Trophoblast cell (in vitro differentiated cells and primary cell): ENCODE measurements around the gene PHOSPHO2. TPM values are rescaled to one million over a fixed set of nuclear protein-coding genes. Genes with fewer than 3 reads are reported as not detected.

Experiments
- DNase-seq, 2 donors: peaks; one replicate each; pipeline ENCODE4 v3.0.0-alpha.2; 2016
- H2AFZ ChIP-seq: 2 replicates; pipeline ENCODE4 v1.6.1; 2013; ENCODE audit warnings: low read length, moderate library complexity, mild to moderate bottlenecking; ENCODE audit not compliant: insufficient read depth, poor library complexity
- H2AK5ac ChIP-seq: 2 replicates; pipeline ENCODE4 v1.6.1; 2013; ENCODE audit warnings: mild to moderate bottlenecking, low read length
- H2BK120ac ChIP-seq: 2 replicates; pipeline ENCODE4 v1.6.1; 2013; ENCODE audit warnings: low read length, mild to moderate bottlenecking, moderate library complexity; ENCODE audit not compliant: insufficient read depth, poor library complexity
- H2BK12ac ChIP-seq: 2 replicates; pipeline ENCODE4 v1.6.1; 2013; ENCODE audit warnings: mild to moderate bottlenecking, low read length, moderate library complexity
- H2BK5ac ChIP-seq: 2 replicates; pipeline ENCODE4 v1.6.1; 2013; ENCODE audit warnings: low read length, low read depth, moderate library complexity, mild to moderate bottlenecking; ENCODE audit not compliant: poor library complexity
- H3K14ac ChIP-seq: 2 replicates; pipeline ENCODE4 v1.6.1; 2013; ENCODE audit warnings: mild to moderate bottlenecking, low read length
- H3K18ac ChIP-seq: 2 replicates; pipeline ENCODE4 v1.6.1; 2013; ENCODE audit warnings: mild to moderate bottlenecking, low read length
- H3K23ac ChIP-seq: 2 replicates; pipeline ENCODE4 v1.6.1; 2013; ENCODE audit warnings: low read length
- H3K27ac ChIP-seq: 2 replicates; pipeline ENCODE4 v1.5.1; 2013; ENCODE audit warnings: low read depth, mild to moderate bottlenecking, inconsistent platforms, low read length, moderate library complexity
- H3K27me3 ChIP-seq: 2 replicates; pipeline ENCODE4 v1.6.1; 2013; ENCODE audit warnings: inconsistent platforms, mild to moderate bottlenecking, low read length, moderate library complexity; ENCODE audit not compliant: insufficient read depth
- H3K36me3 ChIP-seq, 2 experiments: 1 replicate in 1 of 2; 2 replicates in 1 of 2; pipeline ENCODE4 v1.6.1; 2013; ENCODE audit warnings: low read length in 2 of 2, mild to moderate bottlenecking in 2 of 2, moderate library complexity in 1 of 2; ENCODE audit not compliant: insufficient read depth in 2 of 2, control insufficient read depth in 1 of 2
- H3K4ac ChIP-seq: 2 replicates; pipeline ENCODE4 v1.6.1; 2013; ENCODE audit warnings: low read depth, mild to moderate bottlenecking, low read length, moderate library complexity
- H3K4me1 ChIP-seq, 2 experiments: 1 replicate in 1 of 2; 2 replicates in 1 of 2; pipeline ENCODE4 v1.6.1; 2013; ENCODE audit warnings: low read length in 2 of 2, mild to moderate bottlenecking in 2 of 2, moderate library complexity in 1 of 2; ENCODE audit not compliant: insufficient read depth in 2 of 2, control insufficient read depth in 1 of 2
- H3K4me2 ChIP-seq: 2 replicates; pipeline ENCODE4 v1.6.1; 2013; ENCODE audit warnings: inconsistent platforms, mild to moderate bottlenecking, low read length, moderate library complexity
- H3K4me3 ChIP-seq: 2 replicates; pipeline ENCODE4 v1.5.1; 2013; ENCODE audit warnings: mild to moderate bottlenecking, low read depth, low read length, inconsistent platforms
- H3K79me1 ChIP-seq: one replicate; pipeline ENCODE4 v1.6.1; 2013; ENCODE audit warnings: low read length
- H3K79me2 ChIP-seq: 2 replicates; pipeline ENCODE4 v1.6.1; 2013; ENCODE audit warnings: low read length, mild to moderate bottlenecking; ENCODE audit not compliant: control insufficient read depth, insufficient read depth, poor library complexity
- H3K9ac ChIP-seq: 2 replicates; pipeline ENCODE4 v1.6.1; 2013; ENCODE audit warnings: mild to moderate bottlenecking, low read length
- H3K9me3 ChIP-seq: 2 replicates; pipeline ENCODE4 v1.6.1; 2013; ENCODE audit warnings: low read depth, mild to moderate bottlenecking, control low read depth, inconsistent platforms, low read length; ENCODE audit not compliant: insufficient read depth
- H4K12ac ChIP-seq: 2 replicates; pipeline ENCODE4 v1.6.1; 2013; ENCODE audit warnings: low read depth, mild to moderate bottlenecking, low read length, moderate library complexity
- H4K8ac ChIP-seq: 2 replicates; pipeline ENCODE4 v1.6.1; 2013; ENCODE audit warnings: low read depth, mild to moderate bottlenecking, low read length, moderate library complexity
- H4K91ac ChIP-seq: one replicate; pipeline ENCODE4 v1.6.1; 2013; ENCODE audit warnings: low read depth, mild to moderate bottlenecking, low read length, moderate library complexity
- WGBS: extraction: QIAGEN DNeasy Blood & Tissue Kit; methylation state at CpG from one replicate; pipeline ENCODE4 v1.1.7; 2013; ENCODE audit warnings: missing lambda C conversion rate; ENCODE audit not compliant: insufficient read length, insufficient coverage; ENCODE audit errors: extremely low coverage; 5-methylcytosine and 5-hydroxymethylcytosine counted together
- polyA plus RNA-seq: library from polyadenylated mRNA; stranded (reverse); fragments of 200-250 nt; gene quantifications from 2 replicates; pipeline ENCODE4 v1.2.3, GENCODE V29; 2013

Gene PHOSPHO2, protein sequence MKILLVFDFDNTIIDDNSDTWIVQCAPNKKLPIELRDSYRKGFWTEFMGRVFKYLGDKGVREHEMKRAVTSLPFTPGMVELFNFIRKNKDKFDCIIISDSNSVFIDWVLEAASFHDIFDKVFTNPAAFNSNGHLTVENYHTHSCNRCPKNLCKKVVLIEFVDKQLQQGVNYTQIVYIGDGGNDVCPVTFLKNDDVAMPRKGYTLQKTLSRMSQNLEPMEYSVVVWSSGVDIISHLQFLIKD
- polyA plus RNA-seq = 1.9 TPM in 2 replicates

DNA sequence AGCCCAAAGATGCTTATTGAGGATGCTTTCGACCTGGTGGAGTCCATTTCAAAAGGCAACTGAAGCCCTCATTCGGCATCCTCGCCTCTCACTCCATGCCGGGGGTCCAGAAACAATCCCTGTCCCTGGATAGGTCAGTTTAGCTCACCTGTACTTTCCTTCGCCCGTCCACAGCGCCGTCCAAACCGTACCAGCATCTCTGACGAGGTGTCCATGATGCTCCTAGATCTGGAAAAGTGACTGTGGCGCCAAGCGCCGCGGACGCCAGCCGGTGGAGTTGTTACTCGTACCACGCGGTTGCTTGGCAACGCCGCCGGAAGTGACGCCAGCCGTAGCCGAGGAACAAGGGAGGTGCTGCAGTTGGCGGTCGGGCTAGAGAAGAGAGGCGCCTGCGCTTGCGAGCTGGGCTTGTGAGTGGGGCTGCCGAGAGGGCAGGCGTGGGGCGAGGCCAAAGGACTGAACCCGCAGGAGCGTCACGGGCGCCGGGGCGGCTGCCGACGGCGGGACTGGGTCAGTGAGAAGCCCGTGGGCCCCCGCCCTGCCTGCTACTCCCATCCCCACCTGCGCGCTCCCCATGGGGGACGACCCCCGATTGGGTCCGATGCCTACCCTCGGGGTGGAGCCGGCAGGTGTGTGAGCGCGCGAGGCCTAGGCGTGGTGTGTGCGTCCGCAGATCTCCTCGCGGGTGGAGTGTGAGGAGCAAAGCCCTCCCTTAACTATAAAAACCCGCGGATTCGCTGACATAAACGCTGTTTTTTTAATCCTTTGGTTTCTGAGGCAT is at the start of gene PHOSPHO2, which contains the start of gene CFAP210:
TSS of gene PHOSPHO2 (plus strand) at position 357 of the 781 bp plus-strand sequence. CDS start 6,503 bp downstream, outside the sequence.
TSS of gene CFAP210 (minus strand) at position 293 of the 781 bp plus-strand sequence. CDS start at position 215, 78 bp downstream.
- Histone ChIP-seq H3K4ac (peak within 1 kb of the TSS; percentile 71), H3K79me1 (peaks cover 4% of the 10 kb centered on the region), H4K12ac (peak within 1 kb of the TSS; percentile 87), H2AFZ (peak within 1 kb of the TSS; percentile 97), H2BK120ac (peak within 1 kb of the TSS; percentile 94), H3K4me1 (peaks cover 0 to 8% of the 10 kb centered on the region in 2 experiments), H3K4me2 (peak within 1 kb of the TSS; percentile 90), H3K27me3 (no peaks in the 10 kb centered on the region), H2AK5ac (no peak within 1 kb of the TSS), H3K14ac (peak within 1 kb of the TSS; percentile 79), H2BK5ac (peak within 1 kb of the TSS; percentile 60), H2BK12ac (no peak within 1 kb of the TSS), H3K9ac (peak within 1 kb of the TSS; percentile 77), H3K4me3 (peak within 1 kb of the TSS; percentile 88), H3K9me3 (no peaks in the 10 kb centered on the region), H3K36me3 (peaks cover 0 to 2% of the 10 kb centered on the region in 2 experiments), H3K18ac (peak within 1 kb of the TSS; percentile 94), H4K91ac (peak within 1 kb of the TSS; percentile 74), H3K79me2 (peaks cover 3% of the 10 kb centered on the region), H3K27ac (peak within 1 kb of the TSS; percentile 73), H4K8ac (peak within 1 kb of the TSS; percentile 92), H3K23ac (no peak within 1 kb of the TSS)
- peak; percentile 100 for DNase-seq
- WGBS = no CpG with 5 or more reads among the region's 63 CpGs

DNA sequence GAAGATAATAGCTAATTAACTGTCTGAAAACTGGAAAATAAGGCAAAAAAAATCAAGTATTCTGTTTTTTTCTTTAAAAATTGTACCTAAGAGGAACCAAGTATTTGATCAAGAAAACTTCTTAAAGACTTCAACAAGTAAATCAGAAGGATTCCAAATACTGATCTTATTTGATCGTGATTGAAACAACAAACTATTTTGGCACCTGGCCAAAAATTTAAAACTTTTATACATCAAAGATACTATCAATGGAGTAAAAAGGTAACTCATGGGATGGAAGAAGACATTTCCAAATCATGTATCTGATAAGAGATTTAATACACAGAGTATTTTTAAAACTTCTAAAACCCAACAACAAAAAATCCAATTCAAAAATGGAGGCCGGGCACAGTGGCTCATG is 46.8 kb upstream of the PHOSPHO2 start:
- H3K9me3 ChIP-seq = no peaks in the 10 kb centered on the region
- H2AK5ac ChIP-seq = no peak overlapping the region
- no peak overlapping the region for H2AFZ ChIP-seq
- WGBS = no CpG with 5 or more reads among the region's 2 CpGs
- no peak overlapping the region for H3K27ac ChIP-seq
- no peak overlapping the region for H2BK120ac ChIP-seq
- H3K79me2 ChIP-seq = no peaks in the 10 kb centered on the region
- no peak overlapping the region for H2BK5ac ChIP-seq
- DNase-seq = peak in 1 of 2 donors; percentile 29
- no peaks in the 10 kb centered on the region for H3K27me3 ChIP-seq
- no peaks in the 10 kb centered on the region for H3K36me3 ChIP-seq
- H3K79me1 ChIP-seq = no peaks in the 10 kb centered on the region
- H3K4me3 ChIP-seq = no peak overlapping the region
- no peak overlapping the region for H4K12ac ChIP-seq
- H3K4me1 ChIP-seq = no peaks in the 10 kb centered on the region
- H4K91ac ChIP-seq = no peak overlapping the region
- H2BK12ac ChIP-seq = no peak overlapping the region
- H3K4me2 ChIP-seq = no peak overlapping the region
- no peak overlapping the region for H4K8ac ChIP-seq
- no peak overlapping the region for H3K18ac ChIP-seq
- no peak overlapping the region for H3K9ac ChIP-seq
- no peak overlapping the region for H3K23ac ChIP-seq
- H3K14ac ChIP-seq = no peak overlapping the region
- H3K4ac ChIP-seq = no peak overlapping the region

DNA sequence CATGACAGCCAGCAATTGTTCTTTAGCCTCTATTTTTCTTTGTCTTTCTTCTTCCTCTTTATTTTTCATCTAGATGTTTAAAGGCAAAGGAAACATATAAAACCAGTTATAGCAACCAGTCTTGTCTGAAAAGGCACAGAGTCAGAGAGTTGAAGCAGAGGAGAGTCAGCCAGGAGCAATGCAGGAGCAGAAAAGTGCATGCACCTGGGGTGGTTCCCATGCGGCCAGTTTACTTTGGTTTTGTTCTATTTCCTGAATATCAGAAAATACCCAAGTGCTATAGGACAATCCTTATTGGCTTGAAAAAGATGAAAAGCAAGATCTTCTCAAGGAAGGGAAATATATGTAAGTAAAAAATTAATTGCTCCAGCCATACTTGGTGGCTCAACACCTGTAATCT is 45.0 kb upstream of the PHOSPHO2 start:
- no CpG with 5 or more reads among the region's 1 CpG for WGBS
- Histone ChIP-seq H2BK5ac (no peak overlapping the region), H3K4ac (no peak overlapping the region)

DNA sequence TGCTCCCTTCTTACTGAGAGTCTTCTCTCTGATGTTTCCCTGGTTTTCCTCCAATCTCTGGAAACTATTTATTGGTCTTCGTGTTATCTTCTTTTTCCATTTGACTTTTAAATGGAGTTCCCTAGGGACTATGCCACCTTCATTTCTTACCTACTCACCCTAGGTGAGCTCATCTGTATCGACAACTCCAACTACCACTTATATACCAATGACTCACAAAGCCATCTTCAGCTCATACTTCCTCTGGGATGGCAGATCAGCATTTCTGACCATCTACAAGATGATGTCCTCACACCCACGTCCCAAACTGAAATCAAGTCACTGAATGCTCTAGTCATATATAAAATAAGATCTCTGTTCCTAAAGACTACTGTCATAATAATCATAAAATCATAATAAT is 40.6 kb upstream of the PHOSPHO2 start:
- Histone ChIP-seq H3K4me2 (no peak overlapping the region), H3K4me3 (no peak overlapping the region), H4K91ac (no peak overlapping the region), H4K8ac (no peak overlapping the region), H3K79me2 (no peaks in the 10 kb centered on the region), H3K27ac (no peak overlapping the region), H2BK12ac (no peak overlapping the region), H3K9ac (no peak overlapping the region), H3K79me1 (no peaks in the 10 kb centered on the region), H3K36me3 (no peaks in the 10 kb centered on the region), H3K23ac (no peak overlapping the region), H2AK5ac (no peak overlapping the region), H2BK5ac (no peak overlapping the region), H3K4me1 (no peaks in the 10 kb centered on the region), H2BK120ac (no peak overlapping the region), H3K18ac (no peak overlapping the region), H2AFZ (no peak overlapping the region), H3K9me3 (no peaks in the 10 kb centered on the region), H4K12ac (no peak overlapping the region), H3K27me3 (no peaks in the 10 kb centered on the region), H3K14ac (no peak overlapping the region), H3K4ac (no peak overlapping the region)
- no CpG with 5 or more reads among the region's 3 CpGs for WGBS
- DNase-seq = no peak

More for the DNA sequence above, 45.0 kb upstream of the PHOSPHO2 start:
- H3K14ac ChIP-seq = no peak overlapping the region
- H2AFZ ChIP-seq = no peak overlapping the region
- no peaks in the 10 kb centered on the region for H3K27me3 ChIP-seq
- no peak overlapping the region for H2BK120ac ChIP-seq
- no peaks in the 10 kb centered on the region for H3K9me3 ChIP-seq
- H3K4me3 ChIP-seq = no peak overlapping the region
- H3K9ac ChIP-seq = no peak overlapping the region
- H3K4me2 ChIP-seq = no peak overlapping the region
- no peaks in the 10 kb centered on the region for H3K79me2 ChIP-seq
- no peak overlapping the region for H3K27ac ChIP-seq
- H3K79me1 ChIP-seq = no peaks in the 10 kb centered on the region
- H4K12ac ChIP-seq = no peak overlapping the region
- H3K18ac ChIP-seq = no peak overlapping the region
- DNase-seq = no peak
- H3K36me3 ChIP-seq = no peaks in the 10 kb centered on the region
- H2BK12ac ChIP-seq = no peak overlapping the region
- H3K4me1 ChIP-seq = no peaks in the 10 kb centered on the region
- no peak overlapping the region for H3K23ac ChIP-seq
- no peak overlapping the region for H2AK5ac ChIP-seq
- H4K91ac ChIP-seq = no peak overlapping the region
- H4K8ac ChIP-seq = no peak overlapping the region
